ENCODE results near the gene WDSUB1.

DNA sequence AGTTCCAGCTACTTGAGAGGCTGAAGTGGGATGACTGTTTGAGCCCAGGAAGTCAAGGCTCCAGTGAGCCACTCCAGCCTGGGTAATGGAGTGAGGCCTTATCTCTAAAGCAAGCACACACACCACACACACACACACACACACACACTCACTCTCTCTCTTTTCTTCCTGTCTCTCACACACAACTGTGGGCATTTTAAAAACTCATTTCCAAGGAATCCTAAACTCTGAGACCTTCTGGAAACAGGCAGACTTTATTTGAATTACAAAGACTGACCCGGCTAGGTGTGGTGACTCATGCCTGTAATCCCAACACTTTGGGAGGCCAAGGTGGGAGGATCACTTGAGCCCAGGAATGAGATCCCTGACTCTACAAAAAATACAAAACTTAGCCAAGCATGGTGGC, 21.3 kb downstream of the WDSUB1 start:
- TF ChIP-seq, protein P1, sequence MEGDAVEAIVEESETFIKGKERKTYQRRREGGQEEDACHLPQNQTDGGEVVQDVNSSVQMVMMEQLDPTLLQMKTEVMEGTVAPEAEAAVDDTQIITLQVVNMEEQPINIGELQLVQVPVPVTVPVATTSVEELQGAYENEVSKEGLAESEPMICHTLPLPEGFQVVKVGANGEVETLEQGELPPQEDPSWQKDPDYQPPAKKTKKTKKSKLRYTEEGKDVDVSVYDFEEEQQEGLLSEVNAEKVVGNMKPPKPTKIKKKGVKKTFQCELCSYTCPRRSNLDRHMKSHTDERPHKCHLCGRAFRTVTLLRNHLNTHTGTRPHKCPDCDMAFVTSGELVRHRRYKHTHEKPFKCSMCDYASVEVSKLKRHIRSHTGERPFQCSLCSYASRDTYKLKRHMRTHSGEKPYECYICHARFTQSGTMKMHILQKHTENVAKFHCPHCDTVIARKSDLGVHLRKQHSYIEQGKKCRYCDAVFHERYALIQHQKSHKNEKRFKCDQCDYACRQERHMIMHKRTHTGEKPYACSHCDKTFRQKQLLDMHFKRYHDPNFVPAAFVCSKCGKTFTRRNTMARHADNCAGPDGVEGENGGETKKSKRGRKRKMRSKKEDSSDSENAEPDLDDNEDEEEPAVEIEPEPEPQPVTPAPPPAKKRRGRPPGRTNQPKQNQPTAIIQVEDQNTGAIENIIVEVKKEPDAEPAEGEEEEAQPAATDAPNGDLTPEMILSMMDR (IDR thresholded peaks at IDR 0.05; ENCODE audit: borderline replicate concordance, extremely low read depth, low read length, poor library complexity, severe bottlenecking) = no peak
- TF ChIP-seq EZH2 (IDR thresholded peaks at IDR 0.05; ENCODE audit: borderline replicate concordance, low read depth, low read length, severe bottlenecking) = no peak
